ENCODE results near the gene PHACTR2. TPM values are rescaled to one million over a fixed set of nuclear protein-coding genes. Genes with fewer than 3 reads are reported as not detected.
A peak's percentile ranks its signal among the peaks of the same experiment; 100 is the strongest.

Gene PHACTR2
- total RNA-seq, 8 experiments from 2014 or later: 1.5 to 38.0 (median 10.3) TPM

DNA sequence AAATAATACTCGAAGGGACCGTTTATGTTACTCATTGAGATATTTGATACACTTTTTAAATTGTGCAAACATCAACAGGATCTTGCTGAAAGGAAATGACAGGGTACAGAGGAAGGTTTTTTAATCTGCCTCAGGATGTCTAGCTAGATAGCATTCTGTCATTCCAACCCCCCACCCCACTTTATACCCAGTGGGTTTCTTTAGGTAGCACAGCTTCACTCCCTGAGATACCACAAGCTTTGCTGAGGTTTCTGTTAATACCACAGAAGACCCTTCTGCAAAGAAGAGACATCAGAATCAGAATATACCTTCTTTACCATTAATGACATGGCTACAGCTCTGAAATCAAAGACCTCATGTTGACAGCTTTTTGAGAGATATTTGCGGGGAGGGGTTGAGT lies 1.3 kb downstream of the PHACTR2 start:
- Histone ChIP-seq H3K27ac (no peak overlapping the region), H3K4me3 (peak overlapping the region; percentile 50 to 93 (median 84)), H3K4me1 (replicated peaks in 1 of 2) (peaks cover 4 to 16% of the 10 kb centered on the region in 2 donors)
- WGBS, 10 experiments: 0 to 17% (median 0%) methylated on average over 2 to 3 of the region's 3 CpGs
- no peak for ATAC-seq (replicated peaks in 6 of 8)
- in situ Hi-C loops (cut with MboI; ENCODE audit: low pct_unique_long_range_greater_than_20kb in 2 of 9, low sequenced_read_pairs in 9 of 9, unreplicated experiment in 9 of 9): no loop called here

DNA sequence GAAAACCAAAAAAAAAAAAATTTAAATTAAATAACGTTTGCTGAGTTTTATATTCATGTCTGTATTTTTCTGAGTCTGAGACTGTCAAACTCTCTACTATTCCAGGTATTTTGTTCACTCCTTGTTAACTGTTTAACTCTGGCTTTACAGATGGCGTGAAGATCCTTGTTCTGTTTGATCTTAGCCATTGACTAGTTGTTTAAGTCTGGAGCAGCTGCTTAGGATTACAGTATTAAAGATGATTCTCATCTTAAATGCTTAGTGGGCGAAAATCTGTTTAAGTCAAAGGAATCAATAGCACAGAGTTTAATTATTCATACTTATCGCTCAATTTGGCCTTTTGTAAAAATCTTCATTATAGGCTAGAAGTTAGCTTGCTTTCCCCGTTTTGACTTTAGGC lies 2.4 kb downstream of the PHACTR2 start:
- ATAC-seq (replicated peaks in 6 of 8): no peak
- Histone ChIP-seq H3K27ac (no peak overlapping the region), H3K4me1 (replicated peaks in 1 of 2) (peaks cover 4 to 16% of the 10 kb centered on the region in 2 donors), H3K4me3 (peak overlapping the region in 1 of 5 donors; percentile 93)
- 0 to 59% (median 44%) methylated on average over 2 to 5 of the region's 5 CpGs for WGBS, 10 experiments
- in situ Hi-C loops (cut with MboI; ENCODE audit: low pct_unique_long_range_greater_than_20kb in 2 of 9, low sequenced_read_pairs in 9 of 9, unreplicated experiment in 9 of 9): no loop called here

DNA sequence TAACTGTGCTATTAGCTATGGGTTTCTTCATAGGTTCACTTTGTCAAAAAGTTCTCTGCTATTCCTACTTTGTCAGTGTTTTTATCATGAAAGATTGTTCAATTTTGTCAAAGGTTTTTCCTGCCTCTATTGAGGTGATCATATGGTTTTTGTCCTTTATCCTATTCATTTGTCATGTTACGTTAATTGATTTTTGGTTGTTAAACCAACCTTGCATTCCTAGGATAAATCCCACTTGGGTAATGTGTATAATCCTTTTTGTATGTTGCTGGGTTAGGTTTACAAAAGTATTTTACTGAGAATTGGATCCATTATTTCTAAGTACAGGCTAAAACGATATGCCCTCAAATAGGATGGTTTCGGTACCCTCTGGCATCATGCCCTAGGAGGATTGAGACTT lies 5.0 kb downstream of the PHACTR2 start:
- Histone ChIP-seq H3K4me1 (replicated peaks in 1 of 2) (peaks cover 4 to 16% of the 10 kb centered on the region in 2 donors), H3K4me3 (no peak overlapping the region), H3K27ac (no peak overlapping the region)
- in situ Hi-C loops (cut with MboI; ENCODE audit: low pct_unique_long_range_greater_than_20kb in 2 of 9, low sequenced_read_pairs in 9 of 9, unreplicated experiment in 9 of 9): no loop called here
- WGBS, 10 experiments: 69 to 100% (median 94%) methylated on average over 2 to 3 of the region's 3 CpGs
- no peak for ATAC-seq (replicated peaks in 6 of 8)

DNA sequence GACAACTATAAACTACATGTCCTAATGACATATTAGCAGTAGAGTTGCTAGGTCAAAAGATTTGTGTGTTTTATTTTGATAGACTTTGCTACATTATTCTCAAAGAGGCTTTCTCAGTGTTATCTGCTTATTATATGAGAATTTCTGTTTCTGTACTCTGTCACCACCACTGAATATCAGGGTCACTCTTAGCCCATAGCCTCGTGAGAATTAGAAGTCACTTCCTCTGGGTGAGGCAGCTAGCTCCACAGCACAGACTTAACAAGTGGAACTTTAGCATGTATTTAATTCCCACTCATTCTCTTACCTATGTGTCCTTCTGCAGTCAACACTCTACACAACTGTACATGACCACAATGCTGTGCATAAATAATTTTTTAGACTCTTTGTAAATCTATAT lies 6.7 kb downstream of the PHACTR2 start:
- ATAC-seq (replicated peaks in 6 of 8): no peak
- Histone ChIP-seq H3K27ac (no peak overlapping the region), H3K4me3 (no peak overlapping the region), H3K4me1 (replicated peaks in 1 of 2) (peaks cover 4 to 10% of the 10 kb centered on the region in 2 donors)
- WGBS, 10 experiments: 60 to 88% (median 79%) methylated on average over 1 of the region's 1 CpG; no CpG with 5 or more reads in 6 of the 10 experiments
- in situ Hi-C loops (cut with MboI; ENCODE audit: low pct_unique_long_range_greater_than_20kb in 2 of 9, low sequenced_read_pairs in 9 of 9, unreplicated experiment in 9 of 9): no loop called here

DNA sequence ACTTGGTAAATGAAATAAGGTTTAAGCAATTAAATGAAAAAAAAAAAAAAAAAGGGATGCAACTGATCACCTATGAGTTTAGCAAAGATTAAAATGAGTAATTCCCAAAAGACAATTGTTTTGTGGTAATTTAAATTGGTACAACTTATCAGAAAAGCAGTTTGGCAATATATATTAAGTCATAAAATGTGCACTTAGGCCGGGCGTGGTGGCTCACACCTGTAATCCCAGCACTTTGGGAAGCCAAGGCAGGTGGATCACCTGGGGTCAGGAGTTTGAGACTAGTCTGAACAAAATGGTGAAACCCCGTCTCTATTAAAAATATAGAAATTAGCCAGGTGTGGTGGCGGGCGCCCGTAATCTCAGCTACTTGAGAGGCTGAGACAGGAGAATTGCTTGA lies 7.9 kb downstream of the PHACTR2 start:
- Histone ChIP-seq H3K27ac (no peak overlapping the region), H3K4me1 (replicated peaks in 1 of 2) (no peaks in the 10 kb centered on the region), H3K4me3 (no peak overlapping the region)
- 88 to 100% (median 97%) methylated on average over 3 to 6 of the region's 6 CpGs for WGBS, 10 experiments
- no peak for ATAC-seq (replicated peaks in 6 of 8)
- in situ Hi-C loops (cut with MboI; ENCODE audit: low pct_unique_long_range_greater_than_20kb in 2 of 9, low sequenced_read_pairs in 9 of 9, unreplicated experiment in 9 of 9): no loop called here

DNA sequence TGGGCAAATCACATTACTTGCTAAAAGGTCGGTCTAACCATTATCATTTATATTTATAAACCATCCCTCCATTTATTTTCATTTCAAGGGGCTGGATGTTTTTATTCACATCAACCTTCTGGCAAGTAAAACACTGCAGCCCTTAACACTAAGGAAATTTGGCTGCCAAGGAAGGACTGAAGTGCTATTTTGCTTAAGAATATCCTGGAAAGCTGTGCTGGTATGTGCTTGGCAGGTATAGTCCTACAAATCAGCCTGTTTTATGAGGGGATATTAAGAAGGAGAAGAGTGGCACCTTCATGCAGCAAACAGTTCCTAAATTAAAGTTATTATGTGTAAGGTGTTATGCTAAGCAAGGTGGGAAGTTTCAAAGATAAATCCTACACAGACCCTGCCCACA lies 9.8 kb downstream of the PHACTR2 start:
- Histone ChIP-seq H3K4me3 (no peak overlapping the region), H3K4me1 (replicated peaks in 1 of 2) (no peaks in the 10 kb centered on the region), H3K27ac (no peak overlapping the region)
- in situ Hi-C loops (cut with MboI; ENCODE audit: low pct_unique_long_range_greater_than_20kb in 2 of 9, low sequenced_read_pairs in 9 of 9, unreplicated experiment in 9 of 9): no loop called here
- no peak for ATAC-seq (replicated peaks in 6 of 8)
- 0 to 88% (median 50%) methylated on average over 1 of the region's 1 CpG; no CpG with 5 or more reads in 3 of the 10 experiments for WGBS, 10 experiments

DNA sequence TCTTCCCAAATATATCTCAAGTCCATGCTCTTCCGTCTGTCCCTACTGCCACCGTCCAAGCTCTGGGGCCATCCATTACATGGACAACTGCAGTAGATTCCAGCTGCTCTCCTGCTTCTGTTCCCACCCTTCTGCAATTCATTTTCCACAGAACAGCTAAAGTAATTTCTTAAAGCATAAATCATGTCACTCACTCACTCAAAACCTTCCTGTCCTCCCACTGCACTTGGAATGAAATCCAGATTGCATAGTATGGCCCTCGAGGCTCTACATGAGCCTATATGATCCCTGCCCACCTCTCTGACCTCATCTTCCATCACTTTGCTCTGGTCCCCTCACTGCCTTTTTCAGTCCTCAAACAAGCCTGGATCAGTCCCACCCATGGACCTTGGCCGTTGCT lies 10.9 kb downstream of the PHACTR2 start:
- 39 to 94% (median 78%) methylated on average over 2 to 4 of the region's 4 CpGs; no CpG with 5 or more reads in 3 of the 10 experiments for WGBS, 10 experiments
- in situ Hi-C loops (cut with MboI; ENCODE audit: low pct_unique_long_range_greater_than_20kb in 2 of 9, low sequenced_read_pairs in 9 of 9, unreplicated experiment in 9 of 9): no loop called here
- Histone ChIP-seq H3K4me1 (replicated peaks in 1 of 2) (no peaks in the 10 kb centered on the region), H3K27ac (no peak overlapping the region), H3K4me3 (no peak overlapping the region)
- peak in 1 of 8 experiments; percentile 34 for ATAC-seq (replicated peaks in 6 of 8)

DNA sequence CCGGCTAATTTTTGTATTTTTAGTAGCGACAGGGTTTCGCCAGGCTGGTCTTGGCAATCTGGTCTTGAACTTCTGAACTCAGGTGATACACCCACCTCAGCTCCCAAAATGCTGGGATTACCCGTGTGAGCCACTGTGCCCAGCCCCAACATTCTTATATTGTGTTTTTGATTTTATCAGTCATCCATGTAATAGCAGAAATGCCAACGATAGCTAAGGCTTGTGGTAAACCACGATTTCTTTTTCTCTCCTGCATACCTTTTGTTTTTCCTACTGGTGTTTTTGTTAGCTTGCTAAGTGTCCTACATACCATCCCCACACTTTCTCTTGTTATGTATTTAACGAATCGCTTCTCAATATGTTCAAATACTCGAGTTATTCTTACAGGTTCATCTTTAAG lies 12.1 kb downstream of the PHACTR2 start:
- ATAC-seq (replicated peaks in 6 of 8): no peak
- no peak overlapping the region for H3K4me3 ChIP-seq
- 41 to 98% (median 80%) methylated on average over 3 to 9 of the region's 9 CpGs for WGBS, 10 experiments
- H3K4me1 ChIP-seq (replicated peaks in 1 of 2): peaks cover 0 to 6% of the 10 kb centered on the region in 2 donors
- no peak overlapping the region for H3K27ac ChIP-seq
- in situ Hi-C loops (cut with MboI; ENCODE audit: low pct_unique_long_range_greater_than_20kb in 2 of 9, low sequenced_read_pairs in 9 of 9, unreplicated experiment in 9 of 9): no loop called here

DNA sequence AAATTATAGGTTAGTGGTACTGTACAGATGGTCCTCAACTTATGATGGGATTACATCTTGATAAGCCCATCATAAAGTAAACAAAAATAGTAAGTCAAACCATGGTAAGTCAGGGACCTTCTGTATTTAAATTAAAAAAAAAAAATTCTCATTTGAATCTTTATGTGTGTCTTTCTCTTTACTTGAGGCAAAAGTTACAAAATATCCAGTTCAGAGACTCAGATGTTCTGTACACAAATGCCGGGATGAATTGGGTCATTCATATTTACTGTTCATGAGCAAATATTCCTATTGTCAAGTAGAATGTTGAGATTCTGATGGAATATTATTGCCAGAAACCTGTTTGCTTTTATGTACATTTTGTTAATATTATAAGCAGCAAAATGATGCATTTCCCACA lies 13.4 kb downstream of the PHACTR2 start:
- Histone ChIP-seq H3K4me3 (no peak overlapping the region), H3K27ac (no peak overlapping the region), H3K4me1 (replicated peaks in 1 of 2) (peaks cover 0 to 9% of the 10 kb centered on the region in 2 donors)
- in situ Hi-C loops (cut with MboI; ENCODE audit: low pct_unique_long_range_greater_than_20kb in 2 of 9, low sequenced_read_pairs in 9 of 9, unreplicated experiment in 9 of 9): no loop called here
- WGBS, 10 experiments: 67 to 100% (median 85%) methylated on average over 1 of the region's 1 CpG; no CpG with 5 or more reads in 2 of the 10 experiments
- ATAC-seq (replicated peaks in 6 of 8): no peak

DNA sequence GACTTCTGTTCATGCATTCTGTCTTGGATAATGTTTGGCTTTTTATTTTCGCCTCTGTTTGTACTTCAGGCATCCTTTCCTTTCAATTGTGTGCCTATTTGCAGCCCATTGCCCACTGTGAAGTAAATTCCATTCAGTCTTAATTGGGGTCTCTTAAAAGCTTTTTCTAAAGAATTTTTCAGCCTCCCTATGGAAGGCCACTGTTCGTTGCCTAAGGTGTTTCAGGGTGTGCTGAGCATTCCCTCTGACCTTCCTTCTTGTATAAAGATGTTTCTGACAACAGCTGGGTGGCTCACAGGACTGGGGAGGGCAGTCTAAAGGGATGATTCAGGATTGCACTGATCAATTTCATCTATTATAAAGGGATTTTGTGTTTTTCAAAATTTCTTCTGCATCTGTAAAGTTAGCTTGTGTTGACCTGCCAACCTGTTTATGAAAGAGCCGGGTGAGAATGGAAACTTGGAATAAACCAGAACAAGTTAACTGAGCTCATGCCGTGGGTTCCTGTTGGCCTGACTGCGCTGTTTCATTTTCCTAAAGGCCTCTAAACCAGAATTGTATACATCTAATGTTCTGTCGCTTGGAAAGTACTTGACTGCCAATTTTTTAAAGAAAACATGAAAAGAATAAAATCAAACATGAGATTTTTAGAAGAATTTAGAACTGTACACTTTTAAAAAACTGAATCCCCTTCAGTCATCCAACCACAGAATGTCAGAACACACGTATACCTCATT lies 14.3 kb downstream of the PHACTR2 start:
- ATAC-seq (replicated peaks in 6 of 8): no peak
- Histone ChIP-seq H3K4me3 (no peak overlapping the region), H3K27ac (no peak overlapping the region), H3K4me1 (replicated peaks in 1 of 2) (peaks cover 0 to 9% of the 10 kb centered on the region in 2 donors)
- in situ Hi-C loops (cut with MboI; ENCODE audit: low pct_unique_long_range_greater_than_20kb in 2 of 9, low sequenced_read_pairs in 9 of 9, unreplicated experiment in 9 of 9): no loop called here
- WGBS, 10 experiments: 57 to 98% (median 79%) methylated on average over 3 to 7 of the region's 7 CpGs; no CpG with 5 or more reads in 1 of the 10 experiments

DNA sequence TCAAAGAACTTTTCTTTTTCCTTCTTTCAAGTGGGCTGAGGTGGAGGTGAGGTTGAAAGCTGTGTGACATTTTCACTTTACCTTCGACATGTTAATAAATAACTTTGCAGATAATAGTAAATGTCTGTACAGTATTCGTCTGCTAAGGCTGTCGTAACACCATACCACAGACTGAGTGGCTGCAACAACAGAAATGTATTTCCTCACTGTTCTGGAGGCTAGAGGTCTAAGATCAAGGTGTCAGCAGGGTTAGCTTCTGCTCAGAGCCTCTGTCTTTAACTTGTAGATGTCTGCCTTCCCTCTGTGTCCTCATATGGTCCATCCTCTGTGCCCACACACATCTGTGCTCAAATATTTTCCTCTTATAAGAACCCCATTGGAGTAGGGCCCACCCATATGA lies 14.9 kb downstream of the PHACTR2 start:
- no peak overlapping the region for H3K27ac ChIP-seq
- ATAC-seq (replicated peaks in 6 of 8): no peak
- H3K4me3 ChIP-seq: no peak overlapping the region
- 83 to 100% (median 100%) methylated on average over 2 to 3 of the region's 3 CpGs; no CpG with 5 or more reads in 3 of the 10 experiments for WGBS, 10 experiments
- peaks cover 0 to 9% of the 10 kb centered on the region in 2 donors for H3K4me1 ChIP-seq (replicated peaks in 1 of 2)
- in situ Hi-C loops (cut with MboI; ENCODE audit: low pct_unique_long_range_greater_than_20kb in 2 of 9, low sequenced_read_pairs in 9 of 9, unreplicated experiment in 9 of 9): no loop called here

DNA sequence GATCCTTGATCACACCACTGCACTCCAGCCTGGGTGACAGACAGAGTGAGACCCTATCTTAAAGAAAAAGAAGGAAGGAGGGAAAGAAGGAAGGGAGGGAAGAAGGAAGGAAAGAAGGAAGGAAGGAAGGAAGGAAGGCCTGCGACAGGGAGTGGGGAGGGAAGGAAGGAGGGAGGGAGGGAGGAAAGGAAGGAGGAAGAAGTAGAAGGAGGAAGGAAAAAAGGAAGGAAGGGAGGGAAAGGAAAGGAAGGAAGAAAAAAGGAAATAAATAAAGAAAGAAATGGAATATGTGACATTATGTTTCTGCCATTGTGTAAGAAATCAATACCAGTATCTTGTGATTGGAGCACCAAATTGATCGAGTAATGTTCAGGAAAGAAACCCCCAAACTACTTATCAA lies 16.2 kb downstream of the PHACTR2 start:
- H3K27ac ChIP-seq: no peak overlapping the region
- peaks cover 0 to 9% of the 10 kb centered on the region in 2 donors for H3K4me1 ChIP-seq (replicated peaks in 1 of 2)
- ATAC-seq (replicated peaks in 6 of 8): no peak
- in situ Hi-C loops (cut with MboI; ENCODE audit: low pct_unique_long_range_greater_than_20kb in 2 of 9, low sequenced_read_pairs in 9 of 9, unreplicated experiment in 9 of 9): no loop called here
- H3K4me3 ChIP-seq: no peak overlapping the region
- WGBS, 10 experiments: 60 to 100% (median 96%) methylated on average over 1 to 2 of the region's 2 CpGs; no CpG with 5 or more reads in 3 of the 10 experiments

DNA sequence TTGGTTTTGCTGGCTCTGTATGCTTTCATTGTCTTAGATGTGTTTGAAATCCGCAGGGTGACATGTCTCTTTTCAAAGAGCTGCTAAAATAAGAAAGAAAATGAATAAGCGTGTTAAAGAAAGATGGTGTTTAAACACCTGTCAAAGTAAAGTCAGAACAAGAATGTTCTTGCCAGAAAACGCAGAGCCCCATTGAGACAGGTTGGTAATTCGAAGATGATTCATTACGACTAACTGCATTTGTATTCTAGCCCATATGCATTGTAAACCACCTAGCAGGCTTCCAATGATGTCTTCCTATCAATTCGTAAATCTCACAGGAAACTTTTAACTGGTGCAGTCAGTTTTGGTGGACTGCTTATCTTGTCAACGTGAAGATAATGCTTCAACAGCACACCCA lies 16.8 kb downstream of the PHACTR2 start:
- WGBS, 10 experiments: 17 to 73% (median 63%) methylated on average over 2 to 7 of the region's 7 CpGs; no CpG with 5 or more reads in 1 of the 10 experiments
- in situ Hi-C loops (cut with MboI; ENCODE audit: low pct_unique_long_range_greater_than_20kb in 2 of 9, low sequenced_read_pairs in 9 of 9, unreplicated experiment in 9 of 9): no loop called here
- Histone ChIP-seq H3K4me1 (replicated peaks in 1 of 2) (peaks cover 0 to 9% of the 10 kb centered on the region in 2 donors), H3K27ac (no peak overlapping the region), H3K4me3 (no peak overlapping the region)
- ATAC-seq (replicated peaks in 6 of 8): no peak

All from motor neuron (in vitro differentiated cells).